ENCODE measurements around the gene MDFIC.

MDFIC gene

GRCh38 chr7:114970308-114970707 is 48.4 kb downstream of the MDFIC start:
- TF ChIP-seq CTCF (IDR thresholded peaks at IDR 0.05; ENCODE audit: extremely low read depth, insufficient read depth, missing control alignments), result no peak
- no peak for DNase-seq (ENCODE audit: low spot score)
- in situ Hi-C loops (cut with MboI; ENCODE audit: low pct_unique_long_range_greater_than_20kb, low sequenced_read_pairs, unreplicated experiment), result no loop called here

GRCh38 chr7:114970732-114971131 is 48.8 kb downstream of the MDFIC start:
- no peak for TF ChIP-seq CTCF (IDR thresholded peaks at IDR 0.05; ENCODE audit: extremely low read depth, insufficient read depth, missing control alignments)
- DNase-seq (ENCODE audit: low spot score), result no peak
- in situ Hi-C loops (cut with MboI; ENCODE audit: low pct_unique_long_range_greater_than_20kb, low sequenced_read_pairs, unreplicated experiment), result no loop called here

GRCh38 chr7:114972567-114972966 is 50.7 kb downstream of the MDFIC start:
- no peak for TF ChIP-seq CTCF (IDR thresholded peaks at IDR 0.05; ENCODE audit: extremely low read depth, insufficient read depth, missing control alignments)
- in situ Hi-C loops (cut with MboI; ENCODE audit: low pct_unique_long_range_greater_than_20kb, low sequenced_read_pairs, unreplicated experiment), result no loop called here
- DNase-seq (ENCODE audit: low spot score), result no peak

- in situ Hi-C loops (cut with MboI; ENCODE audit: low pct_unique_long_range_greater_than_20kb, low sequenced_read_pairs, unreplicated experiment), result no loop called here
- TF ChIP-seq CTCF (IDR thresholded peaks at IDR 0.05; ENCODE audit: extremely low read depth, insufficient read depth, missing control alignments), result no peak
- no peak for DNase-seq (ENCODE audit: low spot score)
Observed at GRCh38 chr7:114973147-114973546, 51.3 kb downstream of the MDFIC start.

- no peak for TF ChIP-seq CTCF (IDR thresholded peaks at IDR 0.05; ENCODE audit: extremely low read depth, insufficient read depth, missing control alignments)
- in situ Hi-C loops (cut with MboI; ENCODE audit: low pct_unique_long_range_greater_than_20kb, low sequenced_read_pairs, unreplicated experiment), result no loop called here
- DNase-seq (ENCODE audit: low spot score), result no peak
Observed at GRCh38 chr7:114975401-114975800, 53.5 kb downstream of the MDFIC start.

- no peak for DNase-seq (ENCODE audit: low spot score)
- in situ Hi-C loops (cut with MboI; ENCODE audit: low pct_unique_long_range_greater_than_20kb, low sequenced_read_pairs, unreplicated experiment), result no loop called here
Observed at GRCh38 chr7:114976666-114977065, 54.8 kb downstream of the MDFIC start.

More at GRCh38 chr7:114976666-114977065, 54.8 kb downstream of the MDFIC start:
- TF ChIP-seq CTCF (IDR thresholded peaks at IDR 0.05; ENCODE audit: extremely low read depth, insufficient read depth, missing control alignments), result no peak
